ENCODE measurements around the gene GORASP2. TPM values are rescaled to one million over a fixed set of nuclear protein-coding genes. Genes with fewer than 3 reads are reported as not detected.

Gene GORASP2
- total RNA-seq, 1 experiment from 2014 or later: 102 TPM

DNA sequence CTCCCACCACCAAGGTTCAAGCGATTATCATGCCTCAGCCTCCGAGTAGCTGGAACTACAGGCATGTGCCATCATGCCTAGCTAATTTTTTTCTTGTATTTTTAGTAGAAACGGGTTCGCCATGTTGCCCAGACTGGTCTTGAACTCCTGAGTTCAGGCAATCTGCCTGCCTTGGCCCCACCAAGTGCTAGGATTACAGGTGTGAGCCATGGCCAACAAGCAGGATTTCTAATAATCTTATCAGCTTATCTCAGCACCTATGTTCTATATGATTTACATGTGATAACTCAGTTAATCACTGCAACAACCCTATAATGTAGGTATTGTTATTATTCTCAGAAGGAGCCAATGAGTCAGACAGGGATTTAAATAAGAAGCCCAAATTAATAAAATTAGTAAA is 80.3 kb downstream of the GORASP2 start:
- Mint-ChIP-seq H3K27me3 (ENCODE audit: low read depth) (no peaks in the 10 kb centered on the region), H3K4me1 (no peaks in the 10 kb centered on the region), H3K9me3 (no peaks in the 10 kb centered on the region), H3K27ac (no peak overlapping the region), H3K4me3 (no peak overlapping the region), H3K36me3 (peaks cover 41% of the 10 kb centered on the region)
- POLR2A ChIA-PET: no interaction called here
- CTCF ChIA-PET: no interaction called here
- TF ChIP-seq, protein P1, sequence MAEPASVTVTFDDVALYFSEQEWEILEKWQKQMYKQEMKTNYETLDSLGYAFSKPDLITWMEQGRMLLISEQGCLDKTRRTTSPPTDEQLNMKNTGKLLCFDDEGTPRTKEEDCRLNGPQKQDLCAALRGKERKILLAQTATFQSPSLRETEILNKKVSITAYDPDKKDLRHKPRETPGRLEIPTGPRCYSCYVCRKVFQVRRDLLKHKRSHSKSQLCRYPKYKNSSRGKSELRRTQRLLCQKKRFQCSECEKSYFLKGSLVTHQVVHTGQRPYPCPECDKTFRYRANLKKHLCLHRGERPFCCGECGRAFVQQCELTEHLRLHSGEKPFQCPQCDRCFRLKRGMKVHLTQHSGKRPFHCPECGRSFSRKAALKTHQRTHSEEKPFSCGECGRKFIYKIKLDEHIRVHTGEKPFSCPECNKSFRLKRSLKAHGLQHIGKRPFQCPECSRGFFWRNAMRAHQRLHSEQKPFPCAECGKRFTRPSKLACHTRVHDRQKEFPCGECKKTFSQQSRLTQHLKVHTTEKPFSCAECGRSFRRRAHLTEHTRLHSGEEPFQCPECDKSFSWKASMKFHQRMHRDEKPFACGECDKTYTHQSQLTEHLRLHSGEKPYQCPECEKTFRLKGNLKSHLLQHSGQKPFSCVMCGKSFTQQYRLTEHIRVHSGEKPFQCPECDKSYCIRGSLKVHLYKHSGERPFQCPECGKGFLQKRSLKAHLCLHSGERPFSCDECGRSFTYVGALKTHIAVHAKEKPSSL (CRISPR knock-in tag; conservative IDR thresholded peaks at IDR 0.05): no peak
- TF ChIP-seq RORB (CRISPR knock-in tag; IDR thresholded peaks at IDR 0.05) (no peak), ZBTB21 (CRISPR knock-in tag; IDR thresholded peaks at IDR 0.05; ENCODE audit: borderline replicate concordance) (no peak), NFATC4 (CRISPR knock-in tag; IDR thresholded peaks at IDR 0.05) (no peak), NR1H2 (CRISPR knock-in tag; IDR thresholded peaks at IDR 0.05) (no peak), SP1 (CRISPR knock-in tag; conservative IDR thresholded peaks at IDR 0.05) (no peak), TP53 (CRISPR knock-in tag; IDR thresholded peaks at IDR 0.05) (no peak), ELF4 (CRISPR knock-in tag; IDR thresholded peaks at IDR 0.05; ENCODE audit: low read depth) (no peak), GTF2I (CRISPR knock-in tag; conservative IDR thresholded peaks at IDR 0.05) (no peak), RELA (CRISPR knock-in tag; IDR thresholded peaks at IDR 0.05; ENCODE audit: borderline replicate concordance) (no peak), TEAD4 (CRISPR knock-in tag; IDR thresholded peaks at IDR 0.05) (no peak), IRF2 (CRISPR knock-in tag; IDR thresholded peaks at IDR 0.05; ENCODE audit: borderline replicate concordance, low read depth) (no peak), MYBL2 (CRISPR knock-in tag; IDR thresholded peaks at IDR 0.05) (no peak), ZNF232 (CRISPR knock-in tag; IDR thresholded peaks at IDR 0.05) (no peak)
- TF ChIP-seq, protein P2, sequence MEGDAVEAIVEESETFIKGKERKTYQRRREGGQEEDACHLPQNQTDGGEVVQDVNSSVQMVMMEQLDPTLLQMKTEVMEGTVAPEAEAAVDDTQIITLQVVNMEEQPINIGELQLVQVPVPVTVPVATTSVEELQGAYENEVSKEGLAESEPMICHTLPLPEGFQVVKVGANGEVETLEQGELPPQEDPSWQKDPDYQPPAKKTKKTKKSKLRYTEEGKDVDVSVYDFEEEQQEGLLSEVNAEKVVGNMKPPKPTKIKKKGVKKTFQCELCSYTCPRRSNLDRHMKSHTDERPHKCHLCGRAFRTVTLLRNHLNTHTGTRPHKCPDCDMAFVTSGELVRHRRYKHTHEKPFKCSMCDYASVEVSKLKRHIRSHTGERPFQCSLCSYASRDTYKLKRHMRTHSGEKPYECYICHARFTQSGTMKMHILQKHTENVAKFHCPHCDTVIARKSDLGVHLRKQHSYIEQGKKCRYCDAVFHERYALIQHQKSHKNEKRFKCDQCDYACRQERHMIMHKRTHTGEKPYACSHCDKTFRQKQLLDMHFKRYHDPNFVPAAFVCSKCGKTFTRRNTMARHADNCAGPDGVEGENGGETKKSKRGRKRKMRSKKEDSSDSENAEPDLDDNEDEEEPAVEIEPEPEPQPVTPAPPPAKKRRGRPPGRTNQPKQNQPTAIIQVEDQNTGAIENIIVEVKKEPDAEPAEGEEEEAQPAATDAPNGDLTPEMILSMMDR (IDR thresholded peaks at IDR 0.05): no peak
- TF ChIP-seq, protein P3, sequence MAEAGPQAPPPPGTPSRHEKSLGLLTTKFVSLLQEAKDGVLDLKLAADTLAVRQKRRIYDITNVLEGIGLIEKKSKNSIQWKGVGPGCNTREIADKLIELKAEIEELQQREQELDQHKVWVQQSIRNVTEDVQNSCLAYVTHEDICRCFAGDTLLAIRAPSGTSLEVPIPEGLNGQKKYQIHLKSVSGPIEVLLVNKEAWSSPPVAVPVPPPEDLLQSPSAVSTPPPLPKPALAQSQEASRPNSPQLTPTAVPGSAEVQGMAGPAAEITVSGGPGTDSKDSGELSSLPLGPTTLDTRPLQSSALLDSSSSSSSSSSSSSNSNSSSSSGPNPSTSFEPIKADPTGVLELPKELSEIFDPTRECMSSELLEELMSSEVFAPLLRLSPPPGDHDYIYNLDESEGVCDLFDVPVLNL (CRISPR knock-in tag; IDR thresholded peaks at IDR 0.05; ENCODE audit: borderline replicate concordance, low read depth): no peak
- TF ChIP-seq, protein P4, sequence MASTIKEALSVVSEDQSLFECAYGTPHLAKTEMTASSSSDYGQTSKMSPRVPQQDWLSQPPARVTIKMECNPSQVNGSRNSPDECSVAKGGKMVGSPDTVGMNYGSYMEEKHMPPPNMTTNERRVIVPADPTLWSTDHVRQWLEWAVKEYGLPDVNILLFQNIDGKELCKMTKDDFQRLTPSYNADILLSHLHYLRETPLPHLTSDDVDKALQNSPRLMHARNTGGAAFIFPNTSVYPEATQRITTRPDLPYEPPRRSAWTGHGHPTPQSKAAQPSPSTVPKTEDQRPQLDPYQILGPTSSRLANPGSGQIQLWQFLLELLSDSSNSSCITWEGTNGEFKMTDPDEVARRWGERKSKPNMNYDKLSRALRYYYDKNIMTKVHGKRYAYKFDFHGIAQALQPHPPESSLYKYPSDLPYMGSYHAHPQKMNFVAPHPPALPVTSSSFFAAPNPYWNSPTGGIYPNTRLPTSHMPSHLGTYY (CRISPR knock-in tag; IDR thresholded peaks at IDR 0.05): no peak
- TF ChIP-seq, protein P5, sequence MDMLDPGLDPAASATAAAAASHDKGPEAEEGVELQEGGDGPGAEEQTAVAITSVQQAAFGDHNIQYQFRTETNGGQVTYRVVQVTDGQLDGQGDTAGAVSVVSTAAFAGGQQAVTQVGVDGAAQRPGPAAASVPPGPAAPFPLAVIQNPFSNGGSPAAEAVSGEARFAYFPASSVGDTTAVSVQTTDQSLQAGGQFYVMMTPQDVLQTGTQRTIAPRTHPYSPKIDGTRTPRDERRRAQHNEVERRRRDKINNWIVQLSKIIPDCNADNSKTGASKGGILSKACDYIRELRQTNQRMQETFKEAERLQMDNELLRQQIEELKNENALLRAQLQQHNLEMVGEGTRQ (CRISPR knock-in tag; IDR thresholded peaks at IDR 0.05): no peak
- no peak for ATAC-seq
- DNase-seq (ENCODE audit: low spot score): no peak

DNA sequence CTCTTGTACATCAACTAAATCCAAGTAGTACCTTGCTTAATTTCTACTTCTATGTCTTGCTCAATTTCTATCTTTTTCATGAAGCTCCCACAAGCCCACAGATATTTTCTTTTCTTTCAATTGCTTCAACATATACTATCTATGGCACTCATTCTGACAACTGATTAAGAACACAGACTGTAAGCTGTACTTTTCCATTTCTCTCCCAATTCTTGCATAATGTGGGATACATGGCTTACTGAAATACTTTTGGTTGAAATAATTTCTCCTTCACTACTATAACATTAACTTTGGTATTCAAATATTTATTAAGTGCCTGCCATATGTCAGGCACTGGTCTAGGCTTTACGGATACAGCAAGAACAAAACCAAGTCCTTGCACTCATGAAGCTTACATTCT is 84.8 kb downstream of the GORASP2 start:
- TF ChIP-seq ZNF671 (CRISPR knock-in tag; IDR thresholded peaks at IDR 0.05): no peak
- TF ChIP-seq, protein P6, sequence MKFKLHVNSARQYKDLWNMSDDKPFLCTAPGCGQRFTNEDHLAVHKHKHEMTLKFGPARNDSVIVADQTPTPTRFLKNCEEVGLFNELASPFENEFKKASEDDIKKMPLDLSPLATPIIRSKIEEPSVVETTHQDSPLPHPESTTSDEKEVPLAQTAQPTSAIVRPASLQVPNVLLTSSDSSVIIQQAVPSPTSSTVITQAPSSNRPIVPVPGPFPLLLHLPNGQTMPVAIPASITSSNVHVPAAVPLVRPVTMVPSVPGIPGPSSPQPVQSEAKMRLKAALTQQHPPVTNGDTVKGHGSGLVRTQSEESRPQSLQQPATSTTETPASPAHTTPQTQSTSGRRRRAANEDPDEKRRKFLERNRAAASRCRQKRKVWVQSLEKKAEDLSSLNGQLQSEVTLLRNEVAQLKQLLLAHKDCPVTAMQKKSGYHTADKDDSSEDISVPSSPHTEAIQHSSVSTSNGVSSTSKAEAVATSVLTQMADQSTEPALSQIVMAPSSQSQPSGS (CRISPR knock-in tag; IDR thresholded peaks at IDR 0.05; ENCODE audit: borderline replicate concordance, low read depth): no peak
- TF ChIP-seq, protein P7, sequence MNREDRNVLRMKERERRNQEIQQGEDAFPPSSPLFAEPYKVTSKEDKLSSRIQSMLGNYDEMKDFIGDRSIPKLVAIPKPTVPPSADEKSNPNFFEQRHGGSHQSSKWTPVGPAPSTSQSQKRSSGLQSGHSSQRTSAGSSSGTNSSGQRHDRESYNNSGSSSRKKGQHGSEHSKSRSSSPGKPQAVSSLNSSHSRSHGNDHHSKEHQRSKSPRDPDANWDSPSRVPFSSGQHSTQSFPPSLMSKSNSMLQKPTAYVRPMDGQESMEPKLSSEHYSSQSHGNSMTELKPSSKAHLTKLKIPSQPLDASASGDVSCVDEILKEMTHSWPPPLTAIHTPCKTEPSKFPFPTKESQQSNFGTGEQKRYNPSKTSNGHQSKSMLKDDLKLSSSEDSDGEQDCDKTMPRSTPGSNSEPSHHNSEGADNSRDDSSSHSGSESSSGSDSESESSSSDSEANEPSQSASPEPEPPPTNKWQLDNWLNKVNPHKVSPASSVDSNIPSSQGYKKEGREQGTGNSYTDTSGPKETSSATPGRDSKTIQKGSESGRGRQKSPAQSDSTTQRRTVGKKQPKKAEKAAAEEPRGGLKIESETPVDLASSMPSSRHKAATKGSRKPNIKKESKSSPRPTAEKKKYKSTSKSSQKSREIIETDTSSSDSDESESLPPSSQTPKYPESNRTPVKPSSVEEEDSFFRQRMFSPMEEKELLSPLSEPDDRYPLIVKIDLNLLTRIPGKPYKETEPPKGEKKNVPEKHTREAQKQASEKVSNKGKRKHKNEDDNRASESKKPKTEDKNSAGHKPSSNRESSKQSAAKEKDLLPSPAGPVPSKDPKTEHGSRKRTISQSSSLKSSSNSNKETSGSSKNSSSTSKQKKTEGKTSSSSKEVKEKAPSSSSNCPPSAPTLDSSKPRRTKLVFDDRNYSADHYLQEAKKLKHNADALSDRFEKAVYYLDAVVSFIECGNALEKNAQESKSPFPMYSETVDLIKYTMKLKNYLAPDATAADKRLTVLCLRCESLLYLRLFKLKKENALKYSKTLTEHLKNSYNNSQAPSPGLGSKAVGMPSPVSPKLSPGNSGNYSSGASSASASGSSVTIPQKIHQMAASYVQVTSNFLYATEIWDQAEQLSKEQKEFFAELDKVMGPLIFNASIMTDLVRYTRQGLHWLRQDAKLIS (CRISPR knock-in tag; IDR thresholded peaks at IDR 0.05; ENCODE audit: borderline replicate concordance): no peak
- no peak for TF ChIP-seq IRF2 (CRISPR knock-in tag; IDR thresholded peaks at IDR 0.05; ENCODE audit: borderline replicate concordance, low read depth)
- ATAC-seq (no peak), DNase-seq (ENCODE audit: low spot score) (no peak)
- H3K27me3 Mint-ChIP-seq (ENCODE audit: low read depth): no peaks in the 10 kb centered on the region
- H3K4me3 Mint-ChIP-seq: no peak overlapping the region
- H3K27ac Mint-ChIP-seq: peak overlapping the region; percentile 21; the same call in 1 of the 2 replicates
- ChIA-PET POLR2A (no interaction called here), CTCF (interaction anchor here (0.6 kb wide), 1 partner anchor 402 kb away, joined by 3 read pairs; no protein-coding TSS in a partner anchor)
- H3K36me3 Mint-ChIP-seq: peaks cover 29% of the 10 kb centered on the region
- no peaks in the 10 kb centered on the region for H3K9me3 Mint-ChIP-seq
- H3K4me1 Mint-ChIP-seq: no peaks in the 10 kb centered on the region

Data from WTC11 (cell line).